ENCODE results near the gene PPME1. TPM values are rescaled to one million over a fixed set of nuclear protein-coding genes. Genes with fewer than 3 reads are reported as not detected.
"Not testable (repeated sequence)": the region's sequence is repeated elsewhere in the genome, so short reads cannot be mapped to it uniquely, and the experiment has no call there.

PPME1 gene, protein sequence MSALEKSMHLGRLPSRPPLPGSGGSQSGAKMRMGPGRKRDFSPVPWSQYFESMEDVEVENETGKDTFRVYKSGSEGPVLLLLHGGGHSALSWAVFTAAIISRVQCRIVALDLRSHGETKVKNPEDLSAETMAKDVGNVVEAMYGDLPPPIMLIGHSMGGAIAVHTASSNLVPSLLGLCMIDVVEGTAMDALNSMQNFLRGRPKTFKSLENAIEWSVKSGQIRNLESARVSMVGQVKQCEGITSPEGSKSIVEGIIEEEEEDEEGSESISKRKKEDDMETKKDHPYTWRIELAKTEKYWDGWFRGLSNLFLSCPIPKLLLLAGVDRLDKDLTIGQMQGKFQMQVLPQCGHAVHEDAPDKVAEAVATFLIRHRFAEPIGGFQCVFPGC
- 55.7 and 55.8 TPM in 2 replicates for total RNA-seq (ENCODE audit: low replicate concordance)

DNA sequence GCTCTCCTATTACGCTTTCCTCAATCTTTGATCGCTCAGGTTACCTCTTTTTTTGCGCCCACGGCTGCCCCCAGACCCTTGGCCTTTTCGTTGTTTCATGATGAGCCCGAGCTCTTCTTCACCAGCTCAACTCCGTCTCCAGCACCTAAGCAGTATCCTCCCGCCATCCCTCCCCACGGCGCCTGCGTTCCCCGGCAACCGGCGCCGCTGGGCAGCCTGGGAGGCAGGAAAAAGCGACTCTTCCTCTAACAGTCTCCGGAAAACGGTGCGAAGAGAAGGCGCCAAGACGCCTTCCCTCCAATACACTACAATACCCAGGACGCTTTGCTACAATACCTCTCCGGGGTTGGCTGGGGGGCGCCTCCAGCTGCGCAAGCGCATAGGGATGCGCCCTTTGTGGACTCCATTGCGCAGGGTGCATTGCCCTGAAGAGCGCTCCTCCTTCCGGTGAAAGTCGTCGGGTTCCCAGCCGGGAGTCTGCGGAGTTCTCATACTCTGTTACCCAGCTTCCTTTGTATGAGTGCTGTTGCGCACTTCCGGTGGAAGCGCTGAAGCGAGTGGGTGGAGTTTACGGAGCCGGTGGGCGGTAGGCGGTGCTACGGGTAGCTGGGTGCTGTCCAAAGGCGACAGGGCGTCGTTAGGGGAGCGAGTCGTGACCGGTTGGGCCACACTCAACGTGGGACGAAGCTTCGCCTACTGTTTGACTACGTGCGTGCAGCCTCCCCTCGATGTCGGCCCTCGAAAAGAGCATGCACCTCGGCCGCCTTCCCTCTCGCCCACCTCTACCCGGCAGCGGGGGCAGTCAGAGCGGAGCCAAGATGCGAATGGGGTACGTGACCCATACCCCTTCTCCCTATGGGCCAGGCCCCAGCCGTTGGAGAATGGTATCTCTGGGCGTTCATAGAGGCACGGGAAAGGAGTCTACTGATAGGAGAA, at the start of gene PPME1, which contains the start of gene C2CD3:
PPME1 (plus strand) TSS at position 596 of the 936 bp plus-strand sequence; CDS start at position 729, 133 bp downstream.
C2CD3 (minus strand) TSS at position 309 of the 936 bp plus-strand sequence; CDS start at position 99, 210 bp downstream.
- Histone ChIP-seq H3K36me3 (peaks cover 11% of the 10 kb centered on the region), H3K27ac (peak within 1 kb of the TSS; percentile 61), H3K27me3 (no peaks in the 10 kb centered on the region), H3F3A (ENCODE audit: low read depth) (peaks cover 16% of the 10 kb centered on the region), H2AFZ (replicated peaks) (peak within 1 kb of the TSS; percentile 97), H3K79me2 (ENCODE audit: low read depth) (peaks cover 66% of the 10 kb centered on the region), H4K20me1 (ENCODE audit: low read depth) (peaks cover 10% of the 10 kb centered on the region), H3K4me2 (peak within 1 kb of the TSS; percentile 94), H3K4me3 (peak within 1 kb of the TSS; percentile 95), H3K9me3 (ENCODE audit: low read depth) (no peaks in the 10 kb centered on the region), H3K4me1 (peaks cover 21% of the 10 kb centered on the region), H3K9ac (peak within 1 kb of the TSS; percentile 82)
- Mint-ChIP-seq H3K27ac (no peak within 1 kb of the TSS), H3K36me3 (peaks cover 3% of the 10 kb centered on the region), H3K9me3 (no peaks in the 10 kb centered on the region), H3K27me3 (ENCODE audit: insufficient read depth, low read depth) (no peaks in the 10 kb centered on the region), H3K4me3 (no peak within 1 kb of the TSS), H3K4me1 (peaks cover 4% of the 10 kb centered on the region)
- TF ChIP-seq EZH2 (IDR thresholded peaks at IDR 0.05) (no peak), EZH2phosphoT487 (IDR thresholded peaks at IDR 0.05) (no peak)
- TF ChIP-seq, protein P1, sequence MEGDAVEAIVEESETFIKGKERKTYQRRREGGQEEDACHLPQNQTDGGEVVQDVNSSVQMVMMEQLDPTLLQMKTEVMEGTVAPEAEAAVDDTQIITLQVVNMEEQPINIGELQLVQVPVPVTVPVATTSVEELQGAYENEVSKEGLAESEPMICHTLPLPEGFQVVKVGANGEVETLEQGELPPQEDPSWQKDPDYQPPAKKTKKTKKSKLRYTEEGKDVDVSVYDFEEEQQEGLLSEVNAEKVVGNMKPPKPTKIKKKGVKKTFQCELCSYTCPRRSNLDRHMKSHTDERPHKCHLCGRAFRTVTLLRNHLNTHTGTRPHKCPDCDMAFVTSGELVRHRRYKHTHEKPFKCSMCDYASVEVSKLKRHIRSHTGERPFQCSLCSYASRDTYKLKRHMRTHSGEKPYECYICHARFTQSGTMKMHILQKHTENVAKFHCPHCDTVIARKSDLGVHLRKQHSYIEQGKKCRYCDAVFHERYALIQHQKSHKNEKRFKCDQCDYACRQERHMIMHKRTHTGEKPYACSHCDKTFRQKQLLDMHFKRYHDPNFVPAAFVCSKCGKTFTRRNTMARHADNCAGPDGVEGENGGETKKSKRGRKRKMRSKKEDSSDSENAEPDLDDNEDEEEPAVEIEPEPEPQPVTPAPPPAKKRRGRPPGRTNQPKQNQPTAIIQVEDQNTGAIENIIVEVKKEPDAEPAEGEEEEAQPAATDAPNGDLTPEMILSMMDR (IDR thresholded peaks at IDR 0.05) = peak; percentile 25
- peak; percentile 99 for DNase-seq (ENCODE audit: low spot score)

DNA sequence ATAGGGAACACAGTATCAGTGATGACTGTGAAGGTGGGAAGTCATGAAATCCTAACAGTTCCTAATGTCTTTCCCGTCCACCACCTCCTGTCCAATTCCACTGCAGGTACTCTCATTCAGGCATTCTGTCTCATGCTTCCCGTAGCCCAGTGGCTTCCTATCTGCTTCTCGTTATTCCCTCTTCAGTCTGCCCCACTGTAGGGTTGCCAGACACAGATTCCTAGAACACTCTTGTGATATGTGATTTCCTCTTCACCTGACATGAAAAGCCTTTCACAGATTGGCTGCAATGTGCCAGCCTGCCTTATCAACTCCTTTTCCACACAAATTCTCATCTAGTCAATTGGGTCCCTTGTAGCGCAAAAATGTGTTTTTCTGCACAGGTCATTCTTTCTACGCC, 49.3 kb upstream of the PPME1 start:
- DNase-seq (ENCODE audit: low spot score) = no peak
- TF ChIP-seq EZH2 (IDR thresholded peaks at IDR 0.05) = no peak
- TF ChIP-seq, protein P1 (IDR thresholded peaks at IDR 0.05) = no peak
- no peak for TF ChIP-seq EZH2phosphoT487 (IDR thresholded peaks at IDR 0.05)
- H3K27me3 ChIP-seq = no peaks in the 10 kb centered on the region
- no peaks in the 10 kb centered on the region for H3K27me3 Mint-ChIP-seq (ENCODE audit: insufficient read depth, low read depth)
- H3K36me3 ChIP-seq = peaks cover 3% of the 10 kb centered on the region
- H3K9me3 Mint-ChIP-seq = no peaks in the 10 kb centered on the region
- peaks cover 17% of the 10 kb centered on the region for H3K36me3 Mint-ChIP-seq
- no peak overlapping the region for H3K4me3 ChIP-seq
- H3K9ac ChIP-seq = no peak overlapping the region
- H3K27ac Mint-ChIP-seq = no peak overlapping the region
- H3K4me1 Mint-ChIP-seq = no peaks in the 10 kb centered on the region
- H3K27ac ChIP-seq = no peak overlapping the region
- H3K4me2 ChIP-seq = no peak overlapping the region
- H3K4me1 ChIP-seq = no peaks in the 10 kb centered on the region
- no peaks in the 10 kb centered on the region for H3F3A ChIP-seq (ENCODE audit: low read depth)
- H4K20me1 ChIP-seq (ENCODE audit: low read depth) = no peaks in the 10 kb centered on the region
- no peaks in the 10 kb centered on the region for H3K79me2 ChIP-seq (ENCODE audit: low read depth)
- H2AFZ ChIP-seq (replicated peaks) = no peak overlapping the region
- no peak overlapping the region for H3K4me3 Mint-ChIP-seq
- H3K9me3 ChIP-seq (ENCODE audit: low read depth) = no peaks in the 10 kb centered on the region

DNA sequence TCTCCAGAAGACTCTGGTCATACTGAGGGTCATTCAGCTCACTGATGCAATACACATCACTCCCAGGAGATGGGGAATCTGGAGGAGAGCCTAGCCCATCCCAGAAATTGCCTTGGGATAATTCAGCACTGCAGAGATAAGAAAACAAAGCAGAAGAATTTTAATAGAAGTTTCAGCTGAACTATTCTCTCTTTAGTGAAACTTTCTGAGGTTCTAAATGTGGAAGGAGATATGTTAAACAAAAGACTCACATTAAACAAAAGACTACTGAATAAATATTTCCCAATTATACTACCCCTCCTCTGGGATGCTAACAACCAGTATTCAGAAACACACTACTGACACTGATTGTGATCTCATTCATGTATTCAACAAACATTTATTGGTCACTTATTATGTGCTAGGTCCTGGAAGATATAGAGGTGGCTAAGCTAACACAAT, 48.1 kb upstream of the PPME1 start:
- Histone ChIP-seq H3K36me3 (peaks cover 3% of the 10 kb centered on the region), H3K4me2 (no peak overlapping the region), H3K9me3 (ENCODE audit: low read depth) (no peaks in the 10 kb centered on the region), H3K27ac (no peak overlapping the region), H3K79me2 (ENCODE audit: low read depth) (no peaks in the 10 kb centered on the region), H4K20me1 (ENCODE audit: low read depth) (no peaks in the 10 kb centered on the region), H3K27me3 (no peaks in the 10 kb centered on the region), H3K4me1 (no peaks in the 10 kb centered on the region), H3K9ac (no peak overlapping the region), H2AFZ (replicated peaks) (no peak overlapping the region), H3F3A (ENCODE audit: low read depth) (no peaks in the 10 kb centered on the region), H3K4me3 (no peak overlapping the region)
- Mint-ChIP-seq H3K27ac (no peak overlapping the region), H3K36me3 (peaks cover 17% of the 10 kb centered on the region), H3K4me1 (no peaks in the 10 kb centered on the region), H3K9me3 (no peaks in the 10 kb centered on the region), H3K27me3 (ENCODE audit: insufficient read depth, low read depth) (no peaks in the 10 kb centered on the region), H3K4me3 (no peak overlapping the region)
- no peak for DNase-seq (ENCODE audit: low spot score)
- TF ChIP-seq EZH2phosphoT487 (IDR thresholded peaks at IDR 0.05) (no peak), EZH2 (IDR thresholded peaks at IDR 0.05) (no peak)
- TF ChIP-seq, protein P1 (IDR thresholded peaks at IDR 0.05) = no peak

DNA sequence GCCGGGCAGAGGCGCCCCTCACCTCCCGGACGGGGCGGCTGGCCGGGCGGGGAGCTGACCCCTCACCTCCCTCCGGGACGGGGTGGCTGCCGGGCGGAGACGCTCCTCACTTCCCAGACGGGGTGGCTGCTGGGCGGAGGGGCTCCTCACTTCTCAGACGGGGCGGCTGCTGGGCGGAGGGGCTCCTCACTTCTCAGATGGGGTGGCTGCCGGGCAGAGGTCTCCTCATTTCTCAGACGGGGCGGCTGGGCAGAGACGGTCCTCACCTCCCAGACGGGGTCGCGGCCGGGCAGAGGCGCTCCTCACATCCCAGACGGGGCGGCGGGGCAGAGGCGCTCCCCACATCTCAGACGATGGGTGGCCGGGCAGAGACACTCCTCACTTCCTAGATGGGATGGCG, 42.0 kb upstream of the PPME1 start:
- not testable (repeated sequence) for H3K4me3 Mint-ChIP-seq; H3F3A ChIP-seq (ENCODE audit: low read depth); H3K27me3 ChIP-seq; H3K27ac ChIP-seq; H3K9me3 Mint-ChIP-seq; H3K4me3 ChIP-seq; H3K27me3 Mint-ChIP-seq (ENCODE audit: insufficient read depth, low read depth); H3K4me1 Mint-ChIP-seq; H3K27ac Mint-ChIP-seq; H3K9me3 ChIP-seq (ENCODE audit: low read depth); H3K4me2 ChIP-seq; DNase-seq (ENCODE audit: low spot score); H3K4me1 ChIP-seq; H3K79me2 ChIP-seq (ENCODE audit: low read depth); H2AFZ ChIP-seq (replicated peaks); H3K9ac ChIP-seq; H4K20me1 ChIP-seq (ENCODE audit: low read depth)
- H3K36me3 ChIP-seq = peaks cover 21% of the 10 kb centered on the region
- peaks cover 34% of the 10 kb centered on the region for H3K36me3 Mint-ChIP-seq

Measured in neural progenitor cell (in vitro differentiated cells).